Activated CD4-positive, alpha-beta T cell treated with anti-CD3 and anti-CD28 coated beads for 1 hour (primary cell): ENCODE data around the gene C5orf63.
"Not testable (repeated sequence)": the region's sequence is repeated elsewhere in the genome, so short reads cannot be mapped to it uniquely, and the experiment has no call there.

Source experiments
- DNase-seq: peaks from one replicate; pipeline ENCODE4 v3.0.0-alpha.2; 2020

C5orf63 gene

DNA sequence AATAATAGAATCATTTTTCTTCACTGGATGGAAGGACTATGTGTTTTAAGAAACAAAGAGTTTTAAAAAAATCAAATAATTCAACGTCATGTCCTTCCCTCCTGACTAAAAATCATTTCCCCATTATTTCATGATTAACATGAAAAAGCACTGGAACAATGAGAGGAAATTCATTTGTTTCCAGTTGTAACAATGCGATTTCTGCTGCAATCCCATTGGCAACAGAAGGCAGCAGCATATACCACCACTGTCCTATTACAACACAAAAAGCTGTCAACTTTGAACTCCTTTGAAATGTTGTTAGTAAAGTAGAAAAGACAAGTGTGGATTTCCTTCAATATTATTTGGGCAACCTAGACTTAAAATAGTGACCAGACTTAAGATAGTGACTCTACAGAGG, 3.1 kb downstream of the C5orf63 start:
- DNase-seq, result no peak

DNA sequence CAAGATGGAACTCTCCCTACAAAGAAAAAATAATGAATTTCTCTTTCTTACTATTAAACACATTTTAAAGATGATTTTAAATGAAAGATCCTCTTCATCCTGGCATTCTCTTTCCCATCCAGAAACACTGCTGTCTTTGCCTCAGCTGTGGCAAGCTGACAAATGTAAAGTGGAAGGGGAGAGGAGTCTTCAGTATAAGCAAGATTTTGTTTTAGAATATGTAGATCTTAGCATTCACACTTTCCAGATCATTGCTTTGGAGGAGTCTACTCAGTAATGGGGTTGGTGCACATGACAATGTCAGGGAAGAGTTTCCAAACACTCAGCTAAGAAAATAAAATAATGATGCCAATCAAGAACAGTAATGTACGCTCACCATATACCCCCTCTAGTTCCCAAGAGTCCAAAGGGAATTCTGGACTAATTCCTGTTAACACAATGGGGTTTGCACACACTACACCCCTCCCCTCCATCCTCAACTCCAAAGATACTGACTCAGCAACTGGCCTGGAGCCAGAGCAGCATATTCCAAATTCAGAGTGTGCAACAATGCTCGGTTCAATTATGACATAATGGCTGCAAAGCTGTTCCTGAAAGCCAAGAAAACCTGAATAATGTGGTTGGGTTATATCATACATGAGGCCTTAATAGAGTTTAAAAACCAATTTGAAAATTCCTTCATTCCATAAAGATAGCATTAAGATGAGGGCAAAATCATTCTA, 4.6 kb downstream of the C5orf63 start:
- DNase-seq, result no peak

DNA sequence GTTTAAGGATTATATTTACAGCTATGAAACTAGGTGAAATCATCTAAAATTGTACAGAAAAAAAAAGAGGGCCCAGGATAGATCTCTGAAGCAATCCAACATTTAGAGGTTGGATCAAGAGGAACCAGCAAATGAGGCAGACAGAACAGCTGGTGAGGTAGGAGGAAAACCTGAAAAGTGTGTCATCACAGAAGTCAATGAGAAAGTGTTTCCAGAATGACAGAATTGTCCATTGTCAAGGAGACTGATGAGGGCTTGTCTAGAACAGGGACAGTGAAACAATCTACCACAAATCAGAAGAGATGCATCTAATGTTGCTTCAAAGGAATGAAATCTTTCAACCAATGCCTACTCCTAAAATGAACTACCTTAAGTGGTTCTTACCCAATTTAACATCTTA, 6.6 kb downstream of the C5orf63 start:
- DNase-seq, result no peak

DNA sequence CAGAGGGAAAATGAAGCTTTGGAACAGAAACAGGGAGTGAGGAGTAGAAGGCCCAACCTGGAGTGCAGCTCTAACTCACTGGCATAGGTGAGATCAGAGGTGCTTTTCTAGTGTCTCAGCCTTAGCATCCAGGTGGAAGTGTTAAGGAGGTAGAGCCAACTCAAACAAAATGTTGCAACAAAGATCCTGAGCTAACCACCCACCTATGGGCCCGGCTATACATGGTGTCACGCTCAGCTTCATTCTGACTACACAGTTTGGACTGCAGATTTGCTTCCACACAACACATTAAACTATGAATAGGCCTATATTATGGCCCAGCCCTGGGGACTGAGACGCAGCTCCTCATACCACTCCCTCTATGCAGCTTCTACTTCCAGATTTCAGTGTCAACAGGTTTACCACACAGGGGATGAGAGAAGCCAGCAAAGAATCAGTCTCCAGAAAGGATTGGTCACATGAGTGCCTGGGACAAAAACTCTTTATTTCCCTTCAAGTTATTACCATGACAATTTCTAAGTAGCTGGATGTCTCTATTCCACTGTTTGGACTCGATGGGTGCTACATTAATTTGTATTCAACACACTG, 9.0 kb downstream of the C5orf63 start:
- DNase-seq, result no peak

DNA sequence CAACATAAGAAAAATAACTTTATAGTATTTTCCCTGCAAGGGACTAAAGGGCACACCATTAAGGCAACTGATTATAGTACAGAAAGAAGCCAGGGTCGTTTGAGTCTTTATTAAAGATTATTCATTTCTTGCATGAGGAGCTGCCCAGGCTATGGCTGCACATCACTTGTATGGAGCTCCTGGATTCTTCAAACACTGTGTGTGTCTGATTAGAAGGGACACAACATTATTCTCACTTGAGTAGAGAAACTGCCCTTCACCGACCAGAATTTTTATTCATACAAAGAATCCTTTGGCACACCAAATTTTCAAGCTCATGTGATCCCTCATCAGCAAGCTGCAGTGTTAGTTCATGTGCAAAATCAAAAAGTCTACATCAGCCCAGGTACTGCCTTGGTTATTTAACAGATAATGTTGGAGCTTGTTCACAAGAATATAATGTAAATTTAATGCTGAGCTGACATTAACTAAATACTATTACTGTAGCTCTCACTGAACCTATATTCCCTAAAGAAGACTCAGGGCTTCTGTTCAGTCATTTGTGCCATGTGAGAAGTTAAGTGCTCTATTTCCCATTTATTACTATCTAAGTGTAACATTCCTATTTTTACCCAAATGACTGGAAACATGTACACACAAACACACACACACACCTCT, 9.9 kb downstream of the C5orf63 start:
- DNase-seq, result no peak

DNA sequence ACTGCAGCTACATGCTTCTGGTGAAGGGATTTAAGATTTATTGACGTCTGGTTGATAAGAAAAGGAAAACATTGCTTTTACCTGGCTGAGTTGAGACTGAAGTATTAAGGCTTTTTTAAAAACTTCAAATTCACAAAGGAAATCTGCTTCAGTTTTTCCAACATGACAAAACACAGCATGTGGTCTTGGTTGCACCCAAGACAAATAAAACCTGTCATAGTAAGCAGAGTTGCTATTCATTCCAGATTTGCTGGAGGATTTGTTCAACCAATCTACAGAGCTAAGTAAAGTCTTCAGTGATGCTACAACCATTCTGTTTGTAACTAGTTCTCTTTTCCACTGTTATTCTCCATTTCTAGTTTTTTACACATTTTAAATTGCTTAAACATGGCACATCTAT, 11.3 kb downstream of the C5orf63 start:
- no peak for DNase-seq

DNA sequence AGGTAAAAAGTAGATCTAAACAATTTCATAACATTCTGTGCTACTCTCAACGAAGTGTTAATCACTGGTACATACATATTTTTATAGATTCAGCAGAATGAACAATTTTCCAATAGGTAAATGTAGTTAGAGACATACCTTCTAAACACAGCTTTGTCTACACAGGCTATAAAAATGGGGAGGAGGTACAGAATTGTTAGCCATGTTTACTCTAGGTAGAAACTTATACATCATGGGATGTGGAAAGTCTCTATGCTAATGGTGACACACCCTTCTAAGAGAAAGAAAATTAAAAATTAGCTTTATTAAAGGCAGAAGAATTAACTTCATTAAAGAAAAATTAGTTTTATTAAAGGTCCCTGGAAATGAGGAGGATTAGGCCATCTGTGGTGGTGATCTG, 11.8 kb downstream of the C5orf63 start:
- no peak for DNase-seq

DNA sequence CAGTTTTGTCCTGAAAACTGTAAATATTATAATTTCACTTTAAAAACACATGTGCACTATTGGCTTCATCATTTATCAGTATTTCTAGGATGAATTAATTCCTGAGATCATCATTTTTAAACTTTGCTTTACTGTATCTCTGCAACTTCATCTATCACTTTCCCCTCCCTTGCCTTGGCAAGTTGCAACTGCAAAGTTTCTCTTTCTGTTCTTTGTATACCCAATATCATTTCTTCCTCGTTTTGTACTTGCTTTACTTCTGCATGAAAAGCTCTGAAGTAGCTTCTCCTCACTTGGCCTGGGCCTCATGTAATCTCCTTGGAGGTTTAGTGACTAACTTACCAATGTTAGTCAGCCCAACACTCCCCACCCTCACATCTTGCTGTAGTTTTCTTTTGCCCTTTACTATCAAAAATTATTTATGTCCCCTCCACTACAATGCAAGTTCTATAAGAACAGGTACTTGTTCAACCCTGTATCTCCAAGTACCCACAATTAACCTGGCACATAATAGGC, 12.8 kb downstream of the C5orf63 start:
- no peak for DNase-seq

DNA sequence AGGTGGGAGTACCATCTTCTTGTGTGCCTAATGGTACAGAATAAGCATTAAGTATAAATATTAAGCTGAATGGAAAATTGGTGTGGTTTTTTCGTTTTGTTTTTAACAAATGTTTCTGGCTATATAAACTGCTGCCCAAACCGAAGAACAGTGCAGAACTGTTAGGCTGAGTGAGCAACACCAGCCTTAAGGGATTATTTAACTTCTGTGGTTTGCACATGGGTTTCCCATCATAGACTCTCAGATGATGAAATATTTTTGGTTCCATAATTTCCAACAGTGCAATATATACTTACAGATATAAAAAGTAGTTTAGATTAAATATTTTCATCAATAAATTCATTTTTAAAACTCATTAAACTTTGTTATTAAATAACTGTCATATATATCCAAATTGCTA, 16.4 kb downstream of the C5orf63 start:
- DNase-seq, result no peak

DNA sequence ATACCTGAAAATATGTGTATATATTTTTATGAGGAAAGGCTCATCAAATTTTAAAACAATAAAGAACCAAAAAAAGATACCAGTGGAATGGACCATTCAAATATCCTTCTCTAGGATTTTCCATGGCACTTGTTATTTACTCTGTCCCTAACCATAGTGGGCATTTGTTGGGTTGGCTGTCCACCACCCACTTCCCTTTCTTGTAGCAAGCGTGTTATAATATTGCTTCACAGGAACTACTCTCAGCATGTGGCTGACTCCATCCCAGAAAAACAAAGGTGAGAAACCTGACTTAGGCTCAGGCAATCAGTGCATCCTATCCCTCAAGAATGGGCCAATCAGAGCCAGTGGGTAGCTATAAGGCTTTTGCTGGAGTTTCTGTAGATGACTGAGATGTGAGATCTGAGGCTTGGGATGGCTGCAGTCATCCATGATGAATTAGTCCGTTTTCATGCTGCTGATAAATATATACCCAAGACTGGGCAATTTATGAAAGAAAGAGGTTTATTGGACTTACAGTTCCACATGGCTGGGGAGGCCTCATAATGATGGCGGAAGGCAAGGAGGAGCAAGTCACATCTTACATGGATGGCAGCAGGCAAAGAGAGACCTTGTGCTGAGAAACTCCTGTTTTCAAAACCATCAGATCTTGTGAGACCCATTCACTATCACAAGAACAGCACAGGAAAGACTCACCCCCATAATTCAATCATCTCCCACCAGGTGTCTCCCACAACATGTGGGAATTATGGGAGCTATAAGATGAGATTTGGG, 17.2 kb downstream of the C5orf63 start:
- DNase-seq, result no peak

DNA sequence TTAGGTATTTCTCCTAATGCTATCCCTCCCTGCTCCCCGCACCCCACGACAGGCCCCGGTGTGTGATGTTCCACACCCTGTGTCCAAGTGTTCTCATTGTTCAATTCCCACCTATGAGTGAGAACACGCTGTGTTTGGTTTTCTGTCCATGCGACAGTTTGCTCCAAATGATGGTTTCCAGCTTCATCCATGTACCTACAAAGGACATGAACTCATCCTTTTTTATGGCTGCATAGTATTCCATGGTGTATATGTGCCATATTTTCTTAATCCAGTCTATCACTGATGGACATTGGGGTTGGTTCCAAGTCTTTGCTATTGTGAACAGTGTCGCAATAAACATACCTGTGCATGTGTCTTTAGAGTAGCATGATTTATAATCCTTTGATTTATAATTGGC, 19.8 kb downstream of the C5orf63 start:
- not testable (repeated sequence) for DNase-seq

DNA sequence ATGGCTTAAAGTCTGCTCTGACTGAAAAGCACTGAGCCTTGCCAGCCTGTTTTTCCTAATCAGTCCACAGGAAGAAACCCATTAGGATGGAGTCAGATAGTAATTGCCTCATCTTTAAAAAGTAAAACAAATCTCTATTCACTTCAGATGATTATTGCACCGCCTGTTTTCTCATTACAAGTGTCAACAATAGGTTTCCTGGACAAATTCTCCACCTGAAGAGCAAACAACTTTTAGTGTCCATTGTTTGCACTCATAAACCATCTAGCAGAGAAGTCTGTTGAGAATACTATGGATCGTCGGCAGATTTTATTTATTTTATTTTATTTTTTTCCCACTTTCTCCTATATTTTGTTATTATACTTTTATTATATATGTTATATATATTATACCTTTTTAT, 20.3 kb downstream of the C5orf63 start:
- no peak for DNase-seq

DNA sequence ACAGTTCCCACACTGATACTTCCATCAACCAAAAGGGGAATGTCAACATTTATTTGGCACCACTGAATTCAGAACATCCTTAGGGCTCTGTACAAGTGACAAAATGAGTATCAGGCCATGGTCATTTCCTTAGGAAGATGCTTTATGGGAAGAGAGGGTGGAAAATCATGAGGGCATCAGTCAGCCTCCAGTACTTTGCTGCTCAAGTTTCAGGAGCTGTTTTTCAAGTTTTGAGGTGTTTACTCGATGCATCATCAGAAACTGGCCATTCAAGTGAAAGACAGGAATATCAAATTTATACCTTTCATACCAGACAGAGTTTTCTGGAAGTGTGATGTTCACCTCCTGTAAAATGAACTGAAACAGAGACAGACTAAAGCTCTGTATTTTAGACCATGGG, 21.7 kb downstream of the C5orf63 start:
- no peak for DNase-seq

DNA sequence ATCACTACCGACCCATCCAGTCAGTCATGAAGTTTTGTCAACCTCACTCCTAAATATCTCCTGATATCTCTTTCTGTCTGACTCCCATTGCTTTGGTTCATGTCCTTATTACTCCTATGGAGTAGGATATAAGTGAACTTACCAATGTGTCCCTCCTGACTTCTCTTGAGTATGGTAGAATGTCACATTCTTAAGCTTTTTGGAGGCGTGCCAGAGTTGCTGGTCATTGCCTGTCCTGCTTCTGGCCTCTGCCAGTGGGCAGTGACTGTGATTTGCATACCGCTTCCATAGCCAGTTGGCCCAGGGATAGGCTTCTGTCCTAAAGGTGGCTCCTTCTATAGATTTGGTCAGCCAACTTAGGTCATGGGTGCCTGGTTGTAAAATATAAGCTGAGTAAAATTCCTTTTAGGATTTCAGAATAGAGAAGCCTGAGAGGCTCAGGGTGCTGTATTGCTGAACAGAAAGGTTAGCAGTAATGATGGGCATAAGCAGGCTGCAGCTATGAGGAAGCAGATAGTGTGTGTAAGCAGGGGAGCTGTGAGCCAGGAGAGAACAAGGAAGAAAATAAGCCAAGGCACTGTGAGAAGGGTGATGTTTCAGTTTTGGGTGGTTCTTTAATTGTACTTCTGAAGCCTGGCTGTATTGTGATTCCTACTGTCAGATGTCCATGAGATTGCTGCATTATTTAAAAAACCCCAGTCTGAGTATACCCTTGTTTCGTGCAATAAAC, 26.8 kb downstream of the C5orf63 start:
- DNase-seq, result no peak

DNA sequence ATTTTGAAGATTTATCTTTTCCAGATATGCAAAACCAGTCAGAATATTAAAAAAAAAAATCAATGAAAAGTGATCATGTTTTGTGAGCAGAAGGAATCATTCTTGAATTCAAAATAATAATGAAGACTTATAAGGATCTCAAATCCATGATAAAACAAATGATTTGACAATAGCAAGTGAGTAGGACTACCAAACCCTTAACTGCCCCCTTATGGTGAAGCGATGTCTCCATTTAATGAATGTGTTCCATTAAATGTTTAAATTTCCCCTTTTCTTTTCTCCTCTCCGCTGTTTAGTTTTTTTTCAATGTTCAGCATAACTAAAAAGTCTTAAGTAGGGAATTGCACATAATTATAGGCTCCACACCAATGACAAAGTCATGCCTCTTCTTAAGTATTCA, 30.7 kb downstream of the C5orf63 start:
- DNase-seq, result no peak

DNA sequence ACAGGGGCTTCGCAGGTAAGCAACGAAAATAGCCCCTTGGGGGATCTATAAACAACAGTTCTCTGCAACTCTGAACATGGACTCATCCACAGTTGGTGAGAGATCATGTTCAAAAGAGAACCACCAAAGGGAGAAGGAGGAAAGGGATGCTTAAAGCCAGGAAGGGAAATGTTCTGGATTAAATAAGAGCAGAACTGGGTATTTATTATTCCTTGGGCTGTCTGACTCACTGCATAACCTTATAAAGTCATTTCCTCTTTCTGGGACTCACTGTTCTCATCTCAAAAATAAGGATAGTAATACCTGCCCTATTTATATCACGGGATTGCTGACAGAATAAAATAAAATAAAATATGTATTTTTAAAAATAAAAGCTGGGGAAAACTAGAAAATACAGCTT, 31.7 kb downstream of the C5orf63 start:
- no peak for DNase-seq

DNA sequence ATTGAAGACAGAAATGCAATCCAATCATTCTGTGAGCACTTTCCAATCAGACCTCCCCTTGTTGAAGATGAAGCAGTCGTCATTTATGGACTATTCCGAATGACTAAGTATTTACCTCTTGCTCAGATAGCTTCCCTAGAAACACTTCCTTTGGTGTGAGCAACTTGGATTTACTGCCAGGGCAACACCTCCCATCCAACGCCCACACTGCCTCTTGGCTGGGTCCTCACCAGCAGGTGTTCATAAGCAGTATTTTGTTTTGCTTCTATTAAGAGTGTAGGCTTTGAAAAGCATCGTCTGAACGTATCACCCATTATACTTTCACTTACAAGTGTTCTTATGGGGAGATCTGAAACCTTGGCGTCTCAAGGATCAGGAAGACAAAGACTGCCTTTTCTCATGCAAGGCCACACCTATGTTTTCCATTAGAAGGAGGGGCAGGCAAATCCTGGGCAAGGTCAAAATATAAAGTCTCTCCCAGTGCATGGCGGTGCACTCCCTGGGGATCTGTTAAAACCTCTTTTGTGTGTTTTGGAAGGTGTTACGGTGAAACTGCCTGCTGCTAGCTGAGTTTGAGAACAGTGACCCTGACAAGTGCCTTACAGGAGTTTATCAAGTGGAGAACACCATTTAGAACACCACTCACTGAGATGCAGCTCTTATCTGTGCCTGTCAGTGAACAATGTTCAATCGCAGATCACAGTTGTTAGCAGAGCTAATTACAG, 32.3 kb downstream of the C5orf63 start:
- DNase-seq, result no peak

DNA sequence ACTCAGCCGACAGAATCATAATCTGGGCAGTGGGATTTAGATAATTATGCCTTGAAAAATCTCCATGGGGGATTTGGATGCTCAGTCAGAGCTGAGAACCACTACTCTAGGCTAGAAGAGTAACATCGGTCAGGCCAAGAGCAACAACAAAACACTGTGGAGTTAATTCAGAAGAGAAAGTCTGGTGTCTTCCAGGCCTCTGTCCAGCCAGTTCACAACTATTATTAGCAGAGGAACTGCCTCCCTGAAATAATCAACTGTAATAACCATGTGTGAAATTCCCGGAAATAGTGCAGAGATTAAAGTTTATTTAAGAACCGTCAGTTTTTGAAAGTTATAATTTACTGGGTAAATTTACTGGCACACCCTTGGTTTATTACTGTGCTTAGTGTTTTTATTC, 34.8 kb downstream of the C5orf63 start:
- no peak for DNase-seq

DNA sequence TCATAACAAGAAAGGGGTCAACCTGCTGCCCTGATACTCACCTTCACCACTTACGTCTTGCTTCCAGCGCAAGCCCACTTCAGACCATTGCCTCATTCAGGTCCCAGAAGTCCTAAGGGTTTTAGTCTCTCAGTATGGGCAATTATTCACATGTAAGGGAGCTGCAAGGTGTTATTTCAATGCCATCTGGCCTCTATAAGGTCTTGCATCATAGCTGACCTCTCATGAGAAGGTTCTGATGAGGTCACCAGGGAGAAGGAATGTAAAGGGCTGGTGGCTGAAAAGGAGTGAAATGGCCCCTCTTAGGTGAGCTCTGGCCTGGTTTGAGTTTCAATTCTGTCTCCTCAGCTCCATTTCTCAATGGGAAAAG, 41.5 kb downstream of the C5orf63 start:
- no peak for DNase-seq

DNA sequence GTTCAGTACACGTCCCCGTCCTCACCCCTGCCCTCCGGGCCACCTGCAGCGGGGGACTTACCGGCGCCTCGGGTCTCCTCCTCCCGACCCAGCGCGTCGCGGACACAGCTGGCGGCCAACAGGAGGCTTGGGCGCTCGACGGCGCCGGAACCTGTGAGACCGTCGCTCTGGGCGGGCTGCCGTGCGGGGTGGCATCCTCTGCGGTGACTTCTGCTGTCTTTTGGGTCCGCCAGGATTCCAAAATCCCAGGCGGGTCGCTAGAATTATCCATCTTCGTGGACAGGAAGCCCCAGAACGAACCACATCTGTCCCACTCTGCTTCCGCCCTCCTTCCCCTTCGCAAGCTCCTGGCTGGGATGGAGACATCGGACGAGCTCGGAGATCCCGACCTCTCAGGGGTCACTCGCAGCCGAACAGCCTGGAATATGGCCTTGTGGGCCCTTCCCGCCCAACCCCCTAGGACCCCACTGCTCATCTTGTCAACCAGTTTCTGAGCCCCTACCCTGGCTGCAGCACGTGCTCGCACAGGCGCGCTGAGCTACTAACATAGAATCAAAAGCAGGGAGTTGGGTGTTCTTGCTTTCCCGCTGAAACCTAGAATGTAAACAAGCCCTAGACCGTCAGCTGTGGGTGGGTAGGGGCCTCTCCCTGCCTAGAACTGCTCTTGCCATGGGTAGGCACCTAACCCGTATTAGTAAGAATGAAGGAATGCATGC, 42.0 kb downstream of the C5orf63 start:
- DNase-seq, result no peak
